ENCODE measurements around the gene SPATA3.

SPATA3 gene

DNA sequence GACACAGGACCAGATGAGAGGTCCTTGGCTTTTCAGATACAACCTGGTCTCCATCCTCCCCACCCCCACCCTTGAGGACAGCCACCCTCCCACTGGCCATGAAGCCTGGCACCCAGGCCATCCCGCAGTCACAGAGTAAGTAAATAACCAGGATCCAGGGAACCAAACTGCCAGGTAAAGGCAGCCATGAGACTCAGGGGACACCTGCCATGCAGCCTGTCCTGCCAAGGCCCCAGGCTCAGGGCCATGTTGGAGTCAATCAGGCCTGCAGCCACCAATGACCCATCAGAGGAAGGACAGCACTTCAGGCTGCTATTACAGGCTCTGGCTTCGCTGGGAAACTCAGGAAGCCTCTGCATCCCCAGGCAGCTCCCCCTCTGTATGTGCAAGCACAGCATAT, 15.6 kb downstream of the SPATA3 start:
- DNase-seq (ENCODE audit: low read depth): no peak
- TF ChIP-seq, protein P1, sequence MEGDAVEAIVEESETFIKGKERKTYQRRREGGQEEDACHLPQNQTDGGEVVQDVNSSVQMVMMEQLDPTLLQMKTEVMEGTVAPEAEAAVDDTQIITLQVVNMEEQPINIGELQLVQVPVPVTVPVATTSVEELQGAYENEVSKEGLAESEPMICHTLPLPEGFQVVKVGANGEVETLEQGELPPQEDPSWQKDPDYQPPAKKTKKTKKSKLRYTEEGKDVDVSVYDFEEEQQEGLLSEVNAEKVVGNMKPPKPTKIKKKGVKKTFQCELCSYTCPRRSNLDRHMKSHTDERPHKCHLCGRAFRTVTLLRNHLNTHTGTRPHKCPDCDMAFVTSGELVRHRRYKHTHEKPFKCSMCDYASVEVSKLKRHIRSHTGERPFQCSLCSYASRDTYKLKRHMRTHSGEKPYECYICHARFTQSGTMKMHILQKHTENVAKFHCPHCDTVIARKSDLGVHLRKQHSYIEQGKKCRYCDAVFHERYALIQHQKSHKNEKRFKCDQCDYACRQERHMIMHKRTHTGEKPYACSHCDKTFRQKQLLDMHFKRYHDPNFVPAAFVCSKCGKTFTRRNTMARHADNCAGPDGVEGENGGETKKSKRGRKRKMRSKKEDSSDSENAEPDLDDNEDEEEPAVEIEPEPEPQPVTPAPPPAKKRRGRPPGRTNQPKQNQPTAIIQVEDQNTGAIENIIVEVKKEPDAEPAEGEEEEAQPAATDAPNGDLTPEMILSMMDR (IDR thresholded peaks at IDR 0.05; ENCODE audit: low read depth, low read length, missing control alignments): no peak
- H3K4me3 ChIP-seq (ENCODE audit: low read depth, low read length): no peak overlapping the region

DNA sequence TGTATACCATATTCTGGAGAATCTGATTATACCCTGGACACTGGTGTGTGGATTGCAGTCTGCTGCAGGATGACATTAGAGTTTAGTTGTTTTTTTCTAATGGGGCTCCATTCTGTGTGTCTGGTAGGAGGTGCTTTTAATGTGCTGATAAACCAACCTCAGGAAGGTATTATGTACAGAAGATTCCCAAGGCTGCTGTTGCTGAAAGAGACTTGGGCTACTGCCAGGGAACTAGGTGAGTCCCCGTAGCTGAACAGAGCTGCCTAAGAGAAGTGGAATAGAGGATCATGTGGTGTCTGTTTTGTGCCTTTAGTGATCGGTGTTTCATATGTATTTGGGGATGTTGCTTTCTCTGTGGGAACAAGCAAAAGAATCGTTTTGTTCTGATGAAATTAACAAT, 16.5 kb downstream of the SPATA3 start:
- TF ChIP-seq, protein P1 (IDR thresholded peaks at IDR 0.05; ENCODE audit: low read depth, low read length, missing control alignments): no peak
- DNase-seq (ENCODE audit: low read depth): no peak
- H3K4me3 ChIP-seq (ENCODE audit: low read depth, low read length): no peak overlapping the region

DNA sequence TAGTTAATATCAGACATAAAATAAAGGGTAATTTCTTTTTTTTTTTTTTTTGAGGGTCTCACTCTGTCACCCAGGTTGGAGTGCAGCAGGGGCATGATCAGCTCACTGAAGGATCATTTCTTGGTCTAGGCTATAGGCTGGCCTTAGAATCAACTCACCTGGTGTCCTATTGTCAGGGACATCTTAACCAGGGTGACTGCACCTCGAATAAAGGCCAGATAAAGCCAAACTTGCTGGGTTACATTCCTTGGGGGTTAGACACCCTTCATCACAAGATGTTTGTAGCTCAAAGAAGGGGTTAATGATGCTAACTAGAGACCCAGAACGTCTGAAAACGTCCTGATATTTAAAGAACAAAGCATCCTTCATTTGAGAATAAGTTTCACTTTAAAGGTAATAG, 17.9 kb downstream of the SPATA3 start:
- TF ChIP-seq, protein P1 (IDR thresholded peaks at IDR 0.05; ENCODE audit: low read depth, low read length, missing control alignments): no peak
- DNase-seq (ENCODE audit: low read depth): no peak
- no peak overlapping the region for H3K4me3 ChIP-seq (ENCODE audit: low read depth, low read length)

DNA sequence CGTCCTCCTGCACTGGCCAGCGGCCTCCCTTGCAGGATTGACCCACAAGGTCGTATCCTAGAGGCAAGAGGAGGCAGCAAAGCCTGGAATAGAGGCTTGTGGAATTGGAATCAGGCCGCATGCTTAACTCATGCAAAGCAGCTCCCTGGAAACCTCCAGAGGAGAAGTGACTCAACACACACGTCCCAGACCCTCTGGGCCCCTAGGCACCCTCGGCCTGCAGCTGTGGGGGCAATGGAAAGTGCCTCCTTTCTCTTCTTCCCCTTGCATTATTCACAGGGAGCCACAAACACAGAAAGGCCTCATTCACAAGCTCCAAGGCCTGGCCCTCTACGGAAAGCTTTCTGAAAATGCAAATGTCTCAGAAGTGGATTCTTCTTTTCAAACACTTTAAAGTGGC, 19.6 kb downstream of the SPATA3 start:
- TF ChIP-seq, protein P1 (IDR thresholded peaks at IDR 0.05; ENCODE audit: low read depth, low read length, missing control alignments): no peak
- DNase-seq (ENCODE audit: low read depth): no peak
- H3K4me3 ChIP-seq (ENCODE audit: low read depth, low read length): no peak overlapping the region

DNA sequence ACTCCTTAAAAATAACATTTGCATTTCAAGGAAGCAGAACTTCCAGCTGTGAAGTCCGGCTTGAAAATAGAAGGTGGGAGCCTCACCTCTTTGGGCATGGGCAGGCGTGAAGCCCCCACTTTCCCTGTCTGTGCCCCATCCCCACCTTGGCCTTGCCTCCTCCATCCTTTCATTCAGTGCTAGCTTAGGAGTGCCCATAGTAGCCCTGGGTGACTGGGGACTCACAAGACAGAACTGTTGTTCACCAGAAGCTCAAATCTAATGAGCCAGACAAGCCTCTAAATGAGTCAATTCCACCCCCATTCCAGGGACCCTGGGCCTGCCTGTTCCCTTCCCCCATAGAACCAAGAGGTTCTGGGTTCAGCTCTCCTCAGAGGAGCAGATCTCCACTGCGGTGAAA, 20.0 kb downstream of the SPATA3 start:
- no peak overlapping the region for H3K4me3 ChIP-seq (ENCODE audit: low read depth, low read length)
- TF ChIP-seq, protein P1 (IDR thresholded peaks at IDR 0.05; ENCODE audit: low read depth, low read length, missing control alignments): no peak
- DNase-seq (ENCODE audit: low read depth): no peak

DNA sequence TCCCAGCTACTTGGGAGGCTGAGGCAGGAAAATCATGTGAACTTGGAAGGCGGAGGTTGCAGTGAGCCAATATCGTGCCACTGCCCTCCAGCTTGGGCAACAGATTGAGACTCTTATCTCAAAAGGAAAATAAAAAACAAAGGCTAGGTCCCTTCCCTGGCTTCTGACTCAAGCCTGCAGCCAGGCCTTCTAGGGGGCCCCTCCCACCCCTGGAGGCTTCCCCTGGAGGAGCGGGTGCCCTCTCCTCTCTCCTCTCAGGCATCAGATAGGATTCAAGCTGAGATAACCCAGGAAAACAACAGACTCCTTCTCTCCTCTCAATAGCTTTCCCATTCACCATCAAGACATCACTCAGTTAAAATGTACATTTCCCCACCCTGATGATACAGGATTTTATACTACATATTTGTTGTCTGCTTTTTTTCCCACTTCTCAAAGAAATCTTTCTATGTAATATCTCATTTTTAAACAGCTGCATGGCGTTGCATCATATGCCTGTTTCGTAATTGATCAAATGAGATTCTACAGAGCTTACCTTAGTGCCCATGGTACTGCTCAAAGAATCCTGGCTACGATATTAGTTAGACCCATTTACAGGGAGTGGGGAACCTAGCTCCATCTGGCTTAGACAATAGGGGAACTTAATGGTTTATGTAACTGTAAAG, 20.8 kb downstream of the SPATA3 start:
- H3K4me3 ChIP-seq (ENCODE audit: low read depth, low read length): no peak overlapping the region
- no peak for DNase-seq (ENCODE audit: low read depth)
- TF ChIP-seq, protein P1 (IDR thresholded peaks at IDR 0.05; ENCODE audit: low read depth, low read length, missing control alignments): no peak

DNA sequence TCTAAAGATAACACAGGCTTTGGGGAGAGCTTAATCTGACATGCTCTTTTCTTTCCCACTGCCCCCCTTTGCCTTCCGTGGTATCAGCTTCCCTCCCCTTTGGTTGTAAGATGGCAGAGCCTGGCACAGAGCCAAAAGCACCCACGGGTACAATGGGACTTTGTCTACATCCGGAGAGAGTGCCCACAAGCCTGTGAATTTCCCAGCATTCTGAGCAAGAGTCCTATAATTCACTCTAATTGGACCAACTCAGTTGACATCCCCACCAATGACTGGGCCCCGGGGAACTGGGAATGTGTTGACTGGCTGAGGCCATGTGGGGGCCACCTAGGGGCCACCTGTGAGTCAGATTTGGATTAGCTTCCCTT, 21.3 kb downstream of the SPATA3 start:
- TF ChIP-seq, protein P1 (IDR thresholded peaks at IDR 0.05; ENCODE audit: low read depth, low read length, missing control alignments): no peak
- H3K4me3 ChIP-seq (ENCODE audit: low read depth, low read length): no peak overlapping the region
- DNase-seq (ENCODE audit: low read depth): no peak
